ENCODE measurements around the gene SPOCK2. TPM values are rescaled to one million over a fixed set of nuclear protein-coding genes. Genes with fewer than 3 reads are reported as not detected.
"Not testable (repeated sequence)": the region's sequence is repeated elsewhere in the genome, so short reads cannot be mapped to it uniquely, and the experiment has no call there.

The SPOCK2 gene
- polyA plus RNA-seq, 10 donors = 1.9 to 15.9 (median 3.6) TPM

GRCh38 chr10:72108830-72109635 is 20.7 kb upstream of the SPOCK2 start:
- no peak for DNase-seq

GRCh38 chr10:72108004-72108370 is 19.6 kb upstream of the SPOCK2 start:
- DNase-seq = not testable (repeated sequence)

GRCh38 chr10:72107325-72108003 is 19.1 kb upstream of the SPOCK2 start:
- DNase-seq = no peak

DNA sequence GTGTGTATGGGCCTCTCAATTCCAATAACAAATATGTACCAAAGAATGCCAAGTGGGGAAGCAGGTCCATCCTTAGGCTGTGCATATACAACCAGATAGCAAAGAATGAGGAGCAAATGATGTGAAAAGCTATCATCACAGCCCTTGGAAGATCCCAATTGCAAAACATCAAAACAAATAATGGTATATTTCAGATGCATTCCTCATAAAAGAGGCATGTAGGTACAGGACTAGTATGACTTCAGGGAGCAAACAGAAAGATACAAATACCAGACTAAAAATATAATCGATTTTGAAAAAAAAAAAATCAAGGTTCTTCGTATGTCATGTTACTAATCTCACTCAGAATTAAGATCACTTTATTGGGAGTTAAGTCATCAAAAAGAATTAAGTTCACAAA is 18.5 kb upstream of the SPOCK2 start:
- no peak for DNase-seq

DNA sequence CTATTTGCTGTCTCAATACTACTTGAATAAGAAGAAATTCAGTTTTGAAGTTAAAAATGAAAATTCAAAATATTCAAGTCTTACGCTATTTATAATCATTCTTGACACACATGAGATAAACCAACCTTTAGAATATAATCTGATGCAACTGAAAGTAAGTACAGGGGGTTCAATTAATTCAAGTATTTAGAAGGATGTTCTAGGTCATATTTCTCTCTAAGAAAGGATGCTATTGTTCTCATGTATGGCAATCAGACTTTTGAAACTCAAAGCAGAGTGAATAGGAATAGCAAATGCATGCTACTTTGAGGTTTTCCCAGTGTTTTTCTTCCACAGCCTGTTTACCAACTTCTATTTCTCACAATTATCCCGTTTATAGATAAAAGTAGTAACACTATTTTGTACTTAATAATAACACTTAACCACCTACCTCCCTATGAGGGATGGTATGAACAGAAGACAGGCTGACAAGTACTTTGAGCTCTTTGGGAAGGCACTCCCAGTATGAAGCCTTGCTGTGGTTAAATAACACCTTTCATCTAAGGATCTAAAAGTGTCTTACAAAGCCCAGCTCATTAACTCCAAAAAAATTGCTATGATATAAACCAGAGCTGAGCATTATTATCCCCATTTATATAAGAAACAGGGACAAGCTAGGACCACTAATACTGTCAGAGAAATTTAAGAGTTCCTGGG is 18.0 kb upstream of the SPOCK2 start:
- DNase-seq = no peak

GRCh38 chr10:72105710-72106109 is 17.4 kb upstream of the SPOCK2 start:
- DNase-seq = no peak

- DNase-seq = no peak
Observed at GRCh38 chr10:72105098-72105475, 16.7 kb upstream of the SPOCK2 start.

GRCh38 chr10:72104472-72105097 is 16.2 kb upstream of the SPOCK2 start:
- DNase-seq = peak in 1 of 3 donors; percentile 23

- DNase-seq = no peak
Observed at GRCh38 chr10:72099600-72099921, 11.2 kb upstream of the SPOCK2 start.

GRCh38 chr10:72098836-72099599 is 10.7 kb upstream of the SPOCK2 start:
- DNase-seq = no peak

- DNase-seq = no peak
Observed at GRCh38 chr10:72098301-72098835, 10.0 kb upstream of the SPOCK2 start.

GRCh38 chr10:72097448-72098300 is 9.3 kb upstream of the SPOCK2 start:
- peak in 1 of 3 donors; percentile 80 for DNase-seq

GRCh38 chr10:72096115-72097000 is 8.0 kb upstream of the SPOCK2 start:
- peak in 1 of 3 donors; percentile 8 for DNase-seq

DNA sequence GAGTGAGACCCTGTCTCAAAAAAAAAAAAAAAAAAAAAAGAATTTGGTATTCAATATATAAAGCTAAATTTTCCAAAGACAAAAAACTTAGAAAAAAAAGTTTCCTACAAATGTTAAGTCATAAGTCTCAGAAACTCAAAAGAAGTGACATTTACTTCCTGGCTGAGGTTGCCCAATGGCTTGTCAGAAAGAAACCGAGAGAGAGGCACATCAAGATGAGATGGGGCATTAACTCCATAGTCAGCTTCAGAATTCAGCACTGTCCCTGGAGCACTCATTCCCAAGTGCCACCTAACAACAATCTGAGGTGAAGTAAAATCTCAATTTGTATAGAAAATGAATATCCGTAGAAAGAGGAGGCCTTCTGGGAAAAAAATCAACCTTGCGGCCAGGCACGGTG is 6.8 kb upstream of the SPOCK2 start:
- no peak for DNase-seq

GRCh38 chr10:72094574-72094973 is 6.2 kb upstream of the SPOCK2 start:
- no peak for DNase-seq

GRCh38 chr10:72093450-72093849 is 5.1 kb upstream of the SPOCK2 start:
- no peak for DNase-seq

GRCh38 chr10:72092987-72093386 is 4.6 kb upstream of the SPOCK2 start:
- no peak for DNase-seq

- no peak for DNase-seq
Observed at GRCh38 chr10:72092171-72092924, 4.0 kb upstream of the SPOCK2 start.

- no peak for DNase-seq
Observed at GRCh38 chr10:72090326-72090725, 2.0 kb upstream of the SPOCK2 start.

All from muscle of back (tissue), 11 donors.